GM12874 (cell line): ENCODE data around the gene KLRF1.

ENCODE experiments used
- CTCF ChIP-seq: IDR thresholded peaks from 2 replicates; pipeline ENCODE4 v1.5.1; 2011; ENCODE audit warnings: low read depth, mild to moderate bottlenecking, control low read depth, low read length, moderate library complexity; ENCODE audit not compliant: insufficient read depth

The KLRF1 gene

GRCh38 chr12:9809338-9809737 lies 17.9 kb upstream of the KLRF1 start:
- TF ChIP-seq CTCF: no peak

- no peak for TF ChIP-seq CTCF
Measured at GRCh38 chr12:9809866-9810265, 17.4 kb upstream of the KLRF1 start.

GRCh38 chr12:9810671-9811070 lies 16.6 kb upstream of the KLRF1 start:
- TF ChIP-seq CTCF: no peak

GRCh38 chr12:9811621-9812020 lies 15.7 kb upstream of the KLRF1 start:
- TF ChIP-seq CTCF: no peak

GRCh38 chr12:9813821-9814798 lies 13.2 kb upstream of the KLRF1 start:
- TF ChIP-seq CTCF: peak; percentile 88

GRCh38 chr12:9820281-9820930 lies 6.9 kb upstream of the KLRF1 start:
- no peak for TF ChIP-seq CTCF

- no peak for TF ChIP-seq CTCF
Measured at GRCh38 chr12:9829483-9829882, 2.2 kb downstream of the KLRF1 start.
